Measurements from ENCODE around the gene DIDO1. TPM values are rescaled to one million over a fixed set of nuclear protein-coding genes. Genes with fewer than 3 reads are reported as not detected.

The DIDO1 gene
- total and polyA plus RNA-seq, 2 of the 13 experiments (the other 11 are each of a cell fraction or from before 2014, with no cell fraction given), result 75.0 to 75.1 TPM

GRCh38 chr20:62969939-62970306 lies 43.6 kb upstream of the DIDO1 start (continued):
- TF ChIP-seq HMGXB3 (CRISPR knock-in tag; IDR thresholded peaks at IDR 0.05; ENCODE audit: borderline replicate concordance), result no peak
- peak; percentile 18; the same call in 1 of the 2 replicates for TF ChIP-seq HOXA3 (CRISPR knock-in tag; IDR thresholded peaks at IDR 0.05)
- TF ChIP-seq ZSCAN29 (CRISPR knock-in tag; conservative IDR thresholded peaks at IDR 0.05), result 0 out of 2 replicates have a peak, but pooled peaks have one; percentile 12
- no peak for TF ChIP-seq ZFAT (CRISPR knock-in tag; conservative IDR thresholded peaks at IDR 0.05)
- no peak for TF ChIP-seq ZNF775 (CRISPR knock-in tag; IDR thresholded peaks at IDR 0.05; ENCODE audit: borderline replicate concordance)
- TF ChIP-seq SAP130 (CRISPR knock-in tag; IDR thresholded peaks at IDR 0.05; ENCODE audit: low read depth), result peak; percentile 25; the same call in 1 of the 2 replicates
- TF ChIP-seq ZBTB10 (CRISPR knock-in tag; IDR thresholded peaks at IDR 0.05; ENCODE audit: borderline replicate concordance), result no peak
- TF ChIP-seq ZNF20 (CRISPR knock-in tag; IDR thresholded peaks at IDR 0.05), result no peak
- no peak for TF ChIP-seq ZNF83 (CRISPR knock-in tag; IDR thresholded peaks at IDR 0.05; ENCODE audit: borderline replicate concordance)
- peak; percentile 52 for TF ChIP-seq HNF4A (CRISPR knock-in tag; IDR thresholded peaks at IDR 0.05)
- TF ChIP-seq HNRNPLL (IDR thresholded peaks at IDR 0.05; ENCODE audit: low read depth, low read length, poor library complexity, severe bottlenecking), result no peak
- TF ChIP-seq, protein P1, sequence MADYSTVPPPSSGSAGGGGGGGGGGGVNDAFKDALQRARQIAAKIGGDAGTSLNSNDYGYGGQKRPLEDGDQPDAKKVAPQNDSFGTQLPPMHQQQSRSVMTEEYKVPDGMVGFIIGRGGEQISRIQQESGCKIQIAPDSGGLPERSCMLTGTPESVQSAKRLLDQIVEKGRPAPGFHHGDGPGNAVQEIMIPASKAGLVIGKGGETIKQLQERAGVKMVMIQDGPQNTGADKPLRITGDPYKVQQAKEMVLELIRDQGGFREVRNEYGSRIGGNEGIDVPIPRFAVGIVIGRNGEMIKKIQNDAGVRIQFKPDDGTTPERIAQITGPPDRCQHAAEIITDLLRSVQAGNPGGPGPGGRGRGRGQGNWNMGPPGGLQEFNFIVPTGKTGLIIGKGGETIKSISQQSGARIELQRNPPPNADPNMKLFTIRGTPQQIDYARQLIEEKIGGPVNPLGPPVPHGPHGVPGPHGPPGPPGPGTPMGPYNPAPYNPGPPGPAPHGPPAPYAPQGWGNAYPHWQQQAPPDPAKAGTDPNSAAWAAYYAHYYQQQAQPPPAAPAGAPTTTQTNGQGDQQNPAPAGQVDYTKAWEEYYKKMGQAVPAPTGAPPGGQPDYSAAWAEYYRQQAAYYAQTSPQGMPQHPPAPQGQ (CRISPR knock-in tag; IDR thresholded peaks at IDR 0.05; ENCODE audit: borderline replicate concordance), result no peak
- TF ChIP-seq ZNF496 (CRISPR knock-in tag; IDR thresholded peaks at IDR 0.05; ENCODE audit: insufficient replicate concordance), result no peak
- peak; percentile 90 for TF ChIP-seq ZMYM3 (CRISPR knock-in tag; IDR thresholded peaks at IDR 0.05)
- no peak for TF ChIP-seq SIX1 (CRISPR knock-in tag; IDR thresholded peaks at IDR 0.05; ENCODE audit: borderline replicate concordance)
- TF ChIP-seq SIN3A (IDR thresholded peaks at IDR 0.05; ENCODE audit: borderline replicate concordance, low read depth, low read length), result 0 out of 2 replicates have a peak, but pooled peaks have one; percentile 27
- TF ChIP-seq ZNF335 (CRISPR knock-in tag; IDR thresholded peaks at IDR 0.05), result 0 out of 2 replicates have a peak, but pooled peaks have one; percentile 6
- no peak for TF ChIP-seq ZNF225 (CRISPR knock-in tag; IDR thresholded peaks at IDR 0.05)
- TF ChIP-seq BCL6 (CRISPR knock-in tag; IDR thresholded peaks at IDR 0.05), result 0 out of 2 replicates have a peak, but pooled peaks have one; percentile 4
- TF ChIP-seq ZNF746 (CRISPR knock-in tag; IDR thresholded peaks at IDR 0.05), result no peak
- no peak for TF ChIP-seq ZNF563 (CRISPR knock-in tag; IDR thresholded peaks at IDR 0.05)

Measured in HepG2 (cell line).